SU-DHL-6 (cell line): ENCODE results near the gene MTA3.

Source experiments
- H2AFZ ChIP-seq: fragments of 200-600 bp; sonication (generic); 2 replicates; pipeline ENCODE4 v1.6.1; 2014; ENCODE audit warnings: low read depth, mild to moderate bottlenecking, moderate library complexity, mixed read lengths, antibody characterized with exemption, low read length; ENCODE audit not compliant: severe bottlenecking
- H3F3A ChIP-seq: fragments of 200-600 bp; shearing (Covaris generic); 2 replicates; pipeline ENCODE4 v1.6.0; 2016; ENCODE audit warnings: antibody characterized with exemption, mild to moderate bottlenecking; ENCODE audit not compliant: insufficient read depth
- H3K27ac ChIP-seq: fragments of 200-600 bp; sonication (generic); 2 replicates; pipeline ENCODE4 v1.5.1; 2016; ENCODE audit warnings: low read depth, mild to moderate bottlenecking, low read length, moderate library complexity, mixed read lengths
- H3K27me3 ChIP-seq: fragments of 200-600 bp; sonication (generic), shearing (Covaris generic); 2 replicates; pipeline ENCODE4 v1.6.0; 2014; ENCODE audit warnings: mild to moderate bottlenecking, low read length
- H3K36me3 ChIP-seq: fragments of 200-600 bp; sonication (generic); 2 replicates; pipeline ENCODE4 v1.6.1; 2014; ENCODE audit warnings: mild to moderate bottlenecking, low read length, mixed read lengths
- H3K4me2 ChIP-seq: fragments of 300-600, 200-600 bp; shearing (Covaris generic), sonication (generic); 2 replicates; pipeline ENCODE4 v1.6.0; 2014; ENCODE audit warnings: low read length, low read depth, mild to moderate bottlenecking; ENCODE audit not compliant: poor library complexity, severe bottlenecking
- H3K4me3 ChIP-seq: fragments of 200-600 bp; sonication (generic); 2 replicates; pipeline ENCODE4 v1.5.1; 2014; ENCODE audit warnings: antibody characterized with exemption, low read length, mild to moderate bottlenecking, mixed read lengths; ENCODE audit not compliant: insufficient read depth, poor library complexity, severe bottlenecking
- H3K79me2 ChIP-seq: fragments of 200-600 bp; sonication (generic); 2 replicates; pipeline ENCODE4 v1.6.1; 2014; ENCODE audit warnings: mild to moderate bottlenecking, low read length, moderate library complexity; ENCODE audit not compliant: insufficient read depth
- H3K9ac ChIP-seq: fragments of 200-600 bp; sonication (generic); 2 replicates; pipeline ENCODE4 v1.7.0; 2014; ENCODE audit warnings: mild to moderate bottlenecking, low read length
- H3K9me2 ChIP-seq: fragments of 200-600 bp; sonication (generic); replicated peaks from 2 replicates; pipeline ENCODE4 v1.6.1; 2014; ENCODE audit warnings: low read length; ENCODE audit not compliant: insufficient read depth
- H3K9me3 ChIP-seq: fragments of 200-600 bp; sonication (generic); 2 replicates; pipeline ENCODE4 v1.6.1; 2014; ENCODE audit warnings: low read length, mixed read lengths; ENCODE audit not compliant: insufficient read depth
- H4K20me1 ChIP-seq: fragments of 200-600 bp; sonication (generic); 2 replicates; pipeline ENCODE4 v1.6.1; 2014; ENCODE audit warnings: low read depth, mild to moderate bottlenecking, antibody characterized with exemption, low read length, moderate library complexity, mixed read lengths
- CTCF ChIP-seq: fragments of 200-600 bp; sonication (generic); IDR thresholded peaks from one replicate; pipeline ENCODE4 v1.5.1; 2017; ENCODE audit warnings: antibody characterized with exemption, mild to moderate bottlenecking, low read length, moderate library complexity; ENCODE audit not compliant: insufficient read depth, poor library complexity, severe bottlenecking
- EZH2phosphoT487 ChIP-seq: fragments of 200-600 bp; sonication (generic), shearing (Covaris generic); conservative IDR thresholded peaks from 2 replicates; pipeline ENCODE4 v1.6.1; 2018; ENCODE audit warnings: mild to moderate bottlenecking, antibody characterized with exemption, low read length, moderate library complexity, mixed read lengths

MTA3 gene

DNA sequence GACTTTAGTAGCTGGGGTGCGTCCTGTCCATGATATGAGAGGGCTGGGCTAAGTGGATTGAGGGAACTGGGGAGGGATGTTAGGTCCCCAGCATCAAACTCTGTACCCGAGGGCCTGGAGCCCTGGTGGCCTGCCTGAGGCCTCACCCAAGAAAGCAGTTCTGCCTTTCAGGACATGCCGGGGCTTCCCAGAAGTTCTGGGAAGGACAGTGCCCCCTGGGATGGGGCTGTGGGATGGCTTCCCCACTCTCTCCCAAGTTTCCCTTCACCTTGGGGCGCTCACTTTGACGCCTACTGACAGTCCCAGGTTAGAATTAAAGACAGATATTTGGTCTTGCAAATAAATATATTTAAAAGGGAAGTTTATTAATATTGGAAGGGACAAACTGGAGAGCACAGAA lies 193.7 kb downstream of the MTA3 start:
- H2AFZ ChIP-seq: no peak overlapping the region
- H3K4me3 ChIP-seq: no peak overlapping the region
- no peak overlapping the region for H3K9ac ChIP-seq
- no peak for TF ChIP-seq EZH2phosphoT487
- no peak for TF ChIP-seq CTCF
- H4K20me1 ChIP-seq: no peaks in the 10 kb centered on the region
- no peaks in the 10 kb centered on the region for H3K9me3 ChIP-seq
- H3K9me2 ChIP-seq: no peaks in the 10 kb centered on the region
- H3K27me3 ChIP-seq: no peaks in the 10 kb centered on the region
- no peaks in the 10 kb centered on the region for H3F3A ChIP-seq
- H3K36me3 ChIP-seq: no peaks in the 10 kb centered on the region
- no peak overlapping the region for H3K4me2 ChIP-seq
- no peaks in the 10 kb centered on the region for H3K79me2 ChIP-seq
- H3K27ac ChIP-seq: no peak overlapping the region

- no peaks in the 10 kb centered on the region for H3F3A ChIP-seq
- H3K79me2 ChIP-seq: no peaks in the 10 kb centered on the region
- no peak overlapping the region for H3K4me2 ChIP-seq
- no peak overlapping the region for H2AFZ ChIP-seq
- no peaks in the 10 kb centered on the region for H3K27me3 ChIP-seq
- H3K9me2 ChIP-seq: no peaks in the 10 kb centered on the region
- no peaks in the 10 kb centered on the region for H3K36me3 ChIP-seq
- H4K20me1 ChIP-seq: no peaks in the 10 kb centered on the region
- no peaks in the 10 kb centered on the region for H3K9me3 ChIP-seq
- TF ChIP-seq CTCF: no peak
- TF ChIP-seq EZH2phosphoT487: no peak
- no peak overlapping the region for H3K4me3 ChIP-seq
- H3K27ac ChIP-seq: no peak overlapping the region
- no peak overlapping the region for H3K9ac ChIP-seq
Measured at GRCh38 chr2:42762823-42763804, 194.7 kb downstream of the MTA3 start.

DNA sequence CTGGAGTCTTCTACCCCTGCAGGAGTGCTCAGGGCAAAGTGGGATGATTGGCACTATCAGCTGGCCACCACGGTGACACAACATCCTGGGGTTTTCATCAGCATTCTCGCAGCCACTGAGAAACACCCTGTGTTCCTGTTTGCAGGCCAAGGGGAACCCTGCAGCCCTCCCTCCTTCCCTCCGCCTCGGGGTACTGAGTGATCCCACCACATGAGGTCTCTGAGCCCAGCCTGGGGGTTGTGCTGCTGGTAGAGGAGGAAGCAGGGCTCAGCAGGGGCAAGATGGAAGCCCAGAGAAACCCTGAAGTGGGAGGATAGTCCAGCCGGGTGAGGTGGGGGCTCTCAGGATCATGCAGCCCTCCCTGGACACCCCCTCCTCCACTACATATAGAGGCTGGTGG lies 195.7 kb downstream of the MTA3 start, which contains the start of gene OXER1:
Gene OXER1 (minus strand): TSS at position 40 of the 400 bp plus-strand sequence. CDS start 73 bp downstream, outside the sequence.
- no peaks in the 10 kb centered on the region for H3K36me3 ChIP-seq
- H3K4me3 ChIP-seq: no peak within 1 kb of the TSS
- no peaks in the 10 kb centered on the region for H4K20me1 ChIP-seq
- H3K4me2 ChIP-seq: no peak within 1 kb of the TSS
- H3K27ac ChIP-seq: no peak within 1 kb of the TSS
- no peaks in the 10 kb centered on the region for H3K9me2 ChIP-seq
- no peak for TF ChIP-seq CTCF
- no peak for TF ChIP-seq EZH2phosphoT487
- H3K9ac ChIP-seq: no peak within 1 kb of the TSS
- no peaks in the 10 kb centered on the region for H3K9me3 ChIP-seq
- H3K27me3 ChIP-seq: no peaks in the 10 kb centered on the region
- H2AFZ ChIP-seq: no peak within 1 kb of the TSS
- H3F3A ChIP-seq: no peaks in the 10 kb centered on the region
- H3K79me2 ChIP-seq: no peaks in the 10 kb centered on the region
